Loucy (cell line): ENCODE data around the gene MCHR1.

Source experiments
- H2AFZ ChIP-seq: fragments of 200-600 bp; sonication (generic); 2 replicates; pipeline ENCODE4 v1.6.0; 2016; ENCODE audit warnings: antibody characterized with exemption, mild to moderate bottlenecking, low read length, moderate library complexity
- H3F3A ChIP-seq: fragments of 200-600 bp; 2 replicates; pipeline ENCODE4 v1.6.0; 2016; ENCODE audit warnings: antibody characterized with exemption, low read depth, mild to moderate bottlenecking
- H3K27me3 ChIP-seq: fragments of 200-600 bp; sonication (generic); 2 replicates; pipeline ENCODE4 v1.6.1; 2014; ENCODE audit warnings: low read length, mild to moderate bottlenecking; ENCODE audit not compliant: insufficient read depth, poor library complexity, severe bottlenecking
- H3K36me3 ChIP-seq: fragments of 200-600 bp; sonication (generic); 2 replicates; pipeline ENCODE4 v1.6.1; 2016; ENCODE audit warnings: low read length; ENCODE audit not compliant: insufficient read depth
- H3K4me1 ChIP-seq: fragments of 200-600 bp; sonication (generic); 2 replicates; pipeline ENCODE4 v1.5.1; 2014; ENCODE audit warnings: low read length, mild to moderate bottlenecking; ENCODE audit not compliant: insufficient read depth, poor library complexity, severe bottlenecking
- H3K4me2 ChIP-seq: fragments of 200-600 bp; sonication (generic); 2 replicates; pipeline ENCODE4 v1.6.0; 2014; ENCODE audit warnings: antibody characterized with exemption, low read length, low read depth, mild to moderate bottlenecking; ENCODE audit not compliant: poor library complexity, severe bottlenecking
- H3K4me3 ChIP-seq: fragments of 200-600 bp; sonication (generic); 2 replicates; pipeline ENCODE4 v1.5.1; 2014; ENCODE audit warnings: low read length, mild to moderate bottlenecking, mixed read lengths; ENCODE audit not compliant: poor library complexity, severe bottlenecking
- H3K79me2 ChIP-seq: fragments of 200-600 bp; sonication (generic); 2 replicates; pipeline ENCODE4 v1.6.1; 2014; ENCODE audit warnings: low read length; ENCODE audit not compliant: insufficient read depth
- H3K9ac ChIP-seq: fragments of 200-600 bp; sonication (generic); 2 replicates; pipeline ENCODE4 v1.6.0; 2014; ENCODE audit warnings: mild to moderate bottlenecking, low read depth, low read length, moderate library complexity; ENCODE audit not compliant: poor library complexity, severe bottlenecking
- H3K9me2 ChIP-seq: fragments of 200-600 bp; sonication (generic); replicated peaks from 2 replicates; pipeline ENCODE4 v1.6.1; 2016; ENCODE audit warnings: low read depth, low read length, mixed read lengths
- H3K9me3 ChIP-seq: fragments of 200-600 bp; sonication (generic); 2 replicates; pipeline ENCODE4 v1.6.1; 2014; ENCODE audit warnings: mild to moderate bottlenecking, antibody characterized with exemption, low read length, low read depth; ENCODE audit not compliant: insufficient read depth
- H4K20me1 ChIP-seq: fragments of 200-600 bp; sonication (generic); 2 replicates; pipeline ENCODE4 v1.6.0; 2014; ENCODE audit warnings: antibody characterized with exemption, low read length, mild to moderate bottlenecking; ENCODE audit not compliant: insufficient read depth, poor library complexity, severe bottlenecking
- EZH2phosphoT487 ChIP-seq: fragments of 200-600 bp; IDR thresholded peaks from 2 replicates; pipeline ENCODE4 v1.6.1; 2018; ENCODE audit warnings: antibody characterized with exemption, mild to moderate bottlenecking, moderate library complexity, borderline replicate concordance
- TF ChIP-seq, protein P1 (sequence below): fragments of 200-600 bp; sonication (generic); conservative IDR thresholded peaks from 2 replicates; pipeline ENCODE4 v1.5.1; 2014; ENCODE audit warnings: mild to moderate bottlenecking, antibody characterized with exemption, low read length

Gene MCHR1, protein sequence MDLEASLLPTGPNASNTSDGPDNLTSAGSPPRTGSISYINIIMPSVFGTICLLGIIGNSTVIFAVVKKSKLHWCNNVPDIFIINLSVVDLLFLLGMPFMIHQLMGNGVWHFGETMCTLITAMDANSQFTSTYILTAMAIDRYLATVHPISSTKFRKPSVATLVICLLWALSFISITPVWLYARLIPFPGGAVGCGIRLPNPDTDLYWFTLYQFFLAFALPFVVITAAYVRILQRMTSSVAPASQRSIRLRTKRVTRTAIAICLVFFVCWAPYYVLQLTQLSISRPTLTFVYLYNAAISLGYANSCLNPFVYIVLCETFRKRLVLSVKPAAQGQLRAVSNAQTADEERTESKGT

DNA sequence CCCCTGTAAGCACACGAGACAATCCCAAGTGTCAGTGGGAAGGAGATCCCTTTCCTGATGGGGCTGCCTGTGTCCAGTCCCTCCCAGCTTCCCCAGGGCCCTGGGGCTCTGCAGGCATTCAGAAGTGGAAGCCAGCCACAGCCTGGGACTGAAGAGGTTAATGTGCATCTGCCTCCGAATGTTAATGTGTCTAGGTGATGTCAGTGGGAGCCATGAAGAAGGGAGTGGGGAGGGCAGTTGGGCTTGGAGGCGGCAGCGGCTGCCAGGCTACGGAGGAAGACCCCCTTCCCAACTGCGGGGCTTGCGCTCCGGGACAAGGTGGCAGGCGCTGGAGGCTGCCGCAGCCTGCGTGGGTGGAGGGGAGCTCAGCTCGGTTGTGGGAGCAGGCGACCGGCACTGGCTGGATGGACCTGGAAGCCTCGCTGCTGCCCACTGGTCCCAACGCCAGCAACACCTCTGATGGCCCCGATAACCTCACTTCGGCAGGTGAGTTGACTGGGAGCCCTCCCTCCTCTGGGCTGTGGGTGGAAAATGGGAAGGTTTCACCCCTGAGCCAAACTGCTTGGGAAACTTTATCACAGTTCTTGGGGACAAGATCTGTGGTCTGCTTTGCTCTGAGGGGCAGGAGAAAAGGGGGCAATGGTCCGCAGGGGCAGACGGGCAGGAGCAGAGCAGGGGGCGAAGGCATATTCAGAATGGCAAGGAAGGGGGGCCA lies at the start of gene MCHR1:
Gene MCHR1 (plus strand): TSS at position 236 of the 715 bp plus-strand sequence. CDS start 169 bp downstream, at position 405.
- Histone ChIP-seq H3K79me2 (no peaks in the 10 kb centered on the region), H4K20me1 (no peaks in the 10 kb centered on the region), H3K4me3 (no peak within 1 kb of the TSS), H3F3A (no peaks in the 10 kb centered on the region), H3K9ac (no peak within 1 kb of the TSS), H3K4me2 (no peak within 1 kb of the TSS), H2AFZ (no peak within 1 kb of the TSS), H3K27me3 (no peaks in the 10 kb centered on the region), H3K9me2 (no peaks in the 10 kb centered on the region), H3K4me1 (peaks cover 13% of the 10 kb centered on the region), H3K36me3 (no peaks in the 10 kb centered on the region), H3K9me3 (no peaks in the 10 kb centered on the region)
- TF ChIP-seq, protein P1, sequence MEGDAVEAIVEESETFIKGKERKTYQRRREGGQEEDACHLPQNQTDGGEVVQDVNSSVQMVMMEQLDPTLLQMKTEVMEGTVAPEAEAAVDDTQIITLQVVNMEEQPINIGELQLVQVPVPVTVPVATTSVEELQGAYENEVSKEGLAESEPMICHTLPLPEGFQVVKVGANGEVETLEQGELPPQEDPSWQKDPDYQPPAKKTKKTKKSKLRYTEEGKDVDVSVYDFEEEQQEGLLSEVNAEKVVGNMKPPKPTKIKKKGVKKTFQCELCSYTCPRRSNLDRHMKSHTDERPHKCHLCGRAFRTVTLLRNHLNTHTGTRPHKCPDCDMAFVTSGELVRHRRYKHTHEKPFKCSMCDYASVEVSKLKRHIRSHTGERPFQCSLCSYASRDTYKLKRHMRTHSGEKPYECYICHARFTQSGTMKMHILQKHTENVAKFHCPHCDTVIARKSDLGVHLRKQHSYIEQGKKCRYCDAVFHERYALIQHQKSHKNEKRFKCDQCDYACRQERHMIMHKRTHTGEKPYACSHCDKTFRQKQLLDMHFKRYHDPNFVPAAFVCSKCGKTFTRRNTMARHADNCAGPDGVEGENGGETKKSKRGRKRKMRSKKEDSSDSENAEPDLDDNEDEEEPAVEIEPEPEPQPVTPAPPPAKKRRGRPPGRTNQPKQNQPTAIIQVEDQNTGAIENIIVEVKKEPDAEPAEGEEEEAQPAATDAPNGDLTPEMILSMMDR = no peak
- no peak for TF ChIP-seq EZH2phosphoT487

DNA sequence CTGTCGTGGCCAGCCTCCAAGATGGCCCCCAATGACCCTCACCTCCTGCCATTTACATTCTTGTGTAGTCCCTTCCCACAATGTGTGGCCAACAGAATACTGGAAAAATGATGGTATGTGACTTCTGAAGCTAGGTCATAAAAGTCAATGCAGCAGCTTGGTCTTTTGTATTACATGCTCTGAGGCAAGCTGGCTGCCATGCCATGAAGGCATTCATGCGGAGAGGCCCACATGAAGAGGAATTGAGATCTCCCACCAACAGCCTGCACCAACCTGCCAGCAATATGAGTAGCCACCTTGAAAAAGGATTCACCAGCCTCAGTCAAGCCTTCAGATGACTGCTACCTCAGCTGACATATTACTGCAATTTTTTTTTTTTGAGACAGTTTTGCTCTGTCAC lies 47.4 kb upstream of the MCHR1 start:
- no peak overlapping the region for H3K4me3 ChIP-seq
- no peaks in the 10 kb centered on the region for H3F3A ChIP-seq
- no peaks in the 10 kb centered on the region for H3K9me2 ChIP-seq
- no peak overlapping the region for H3K9ac ChIP-seq
- peaks cover 33% of the 10 kb centered on the region for H4K20me1 ChIP-seq
- no peaks in the 10 kb centered on the region for H3K36me3 ChIP-seq
- H3K4me2 ChIP-seq = peak overlapping the region; percentile 18
- peaks cover 30% of the 10 kb centered on the region for H3K4me1 ChIP-seq
- TF ChIP-seq EZH2phosphoT487 = no peak
- TF ChIP-seq, protein P1 = no peak
- no peak overlapping the region for H2AFZ ChIP-seq
- peaks cover 87% of the 10 kb centered on the region for H3K79me2 ChIP-seq
- no peaks in the 10 kb centered on the region for H3K27me3 ChIP-seq
- H3K9me3 ChIP-seq = no peaks in the 10 kb centered on the region

DNA sequence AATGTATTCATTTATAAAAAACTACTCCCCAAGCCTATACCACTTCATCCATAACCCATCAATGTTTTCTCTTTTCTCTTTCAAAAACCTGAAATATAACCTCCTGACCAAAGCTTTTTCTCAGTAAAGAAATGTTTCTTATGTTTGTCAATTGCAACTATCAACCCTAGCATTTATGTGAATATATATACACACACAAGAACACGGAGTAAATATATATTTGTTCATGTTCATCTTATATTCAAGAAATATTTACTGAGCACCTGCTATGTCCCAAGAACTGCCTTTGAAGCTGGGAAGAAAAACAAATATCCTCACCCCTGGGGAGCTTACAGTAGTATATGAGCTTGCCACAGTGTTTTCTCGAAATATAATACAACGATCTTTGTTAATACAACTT lies 46.2 kb upstream of the MCHR1 start:
- H2AFZ ChIP-seq = no peak overlapping the region
- peaks cover 76% of the 10 kb centered on the region for H3K79me2 ChIP-seq
- H3K9me3 ChIP-seq = no peaks in the 10 kb centered on the region
- H3K4me3 ChIP-seq = peak overlapping the region; percentile 25
- TF ChIP-seq, protein P1 = no peak
- TF ChIP-seq EZH2phosphoT487 = no peak
- no peak overlapping the region for H3K9ac ChIP-seq
- no peaks in the 10 kb centered on the region for H3F3A ChIP-seq
- no peaks in the 10 kb centered on the region for H3K27me3 ChIP-seq
- H3K36me3 ChIP-seq = no peaks in the 10 kb centered on the region
- peaks cover 36% of the 10 kb centered on the region for H3K4me1 ChIP-seq
- peak overlapping the region; percentile 49 for H3K4me2 ChIP-seq
- H3K9me2 ChIP-seq = no peaks in the 10 kb centered on the region
- H4K20me1 ChIP-seq = peaks cover 31% of the 10 kb centered on the region
